HepG2 (cell line): ENCODE data around the gene PRKACA. TPM values are rescaled to one million over a fixed set of nuclear protein-coding genes. Genes with fewer than 3 reads are reported as not detected.
"Not testable (repeated sequence)": the region's sequence is repeated elsewhere in the genome, so short reads cannot be mapped to it uniquely, and the experiment has no call there.

Experiments
- ATAC-seq: fragments of 200-7000 bp; cut with Tn5 transposase; 3 replicates; pipeline ENCODE4 v1.9.1; 2020; ENCODE audit warnings: mild to moderate bottlenecking, moderate library complexity
- BruUV-seq: library from RNA; stranded (reverse); fragments of 400-500 nt; replicated peaks from 2 replicates; lab custom pipeline; 2021; lab: Mats Ljungman, UMichigan
- CTCF ChIA-PET: fragments of 300-600 bp; formaldehyde crosslinking; extraction: SDS; loops from one replicate; lab custom pipeline; 2021; ENCODE audit warnings: low total read pairs, inconsistent platforms, low intra/inter-chr PET ratio; lab: Yijun Ruan, JAX
- POLR2A ChIA-PET: fragments of 350-600 bp; sonication (Branson Sonifier 250); formaldehyde crosslinking; loops from one replicate; lab custom pipeline; 2020; ENCODE audit warnings: antibody characterized with exemption, inconsistent platforms; lab: Yijun Ruan, JAX
- DNase-seq: peaks from one replicate; pipeline ENCODE4 v3.0.0-alpha.2; 2015; ENCODE audit warnings: low spot score
- FAIRE-seq: peaks from 3 replicates; lab custom pipeline; 2011; peaks lifted over from hg19 to GRCh38; lab: Jason Lieb, UNC
- H2AFZ ChIP-seq: one replicate; pipeline ENCODE4 v1.6.1; 2011; ENCODE audit warnings: low read length, inconsistent platforms
- H3K27ac ChIP-seq: fragments of 300-600 bp; 3 replicates; pipeline ENCODE4 v1.8.0; 2011; ENCODE audit warnings: mixed run types, mild to moderate bottlenecking, mixed read lengths, low read length, inconsistent platforms; ENCODE audit not compliant: insufficient read depth; ENCODE audit errors: extremely low read length
- H3K27me3 ChIP-seq, 2 experiments: fragments of 200-600 bp in 1 of 2; 2 replicates in 1 of 2; 3 replicates in 1 of 2; pipeline versions ENCODE4 v1.6.0 to v1.8.0; 2011; ENCODE audit warnings: low read length in 2 of 2, mild to moderate bottlenecking in 2 of 2, moderate library complexity in 2 of 2, inconsistent platforms in 1 of 2; ENCODE audit not compliant: insufficient read depth in 2 of 2, control insufficient read depth in 1 of 2
- H3K36me3 ChIP-seq, 2 experiments: fragments of 200-600 bp in 1 of 2; replicated peaks in 1 of 2; 2 replicates in 1 of 2; 3 replicates in 1 of 2; pipeline versions ENCODE4 v1.5.1 to v1.8.0; 2011; ENCODE audit warnings: low read length in 2 of 2, inconsistent platforms in 1 of 2; ENCODE audit not compliant: insufficient read depth in 2 of 2, control insufficient read depth in 1 of 2
- H3K4me1 ChIP-seq: 2 replicates; pipeline ENCODE4 v1.5.1; 2012; ENCODE audit warnings: low read length, inconsistent platforms; ENCODE audit not compliant: insufficient read depth
- H3K4me2 ChIP-seq: 2 replicates; pipeline ENCODE4 v1.6.0; 2011; ENCODE audit warnings: low read depth, low read length, inconsistent platforms
- H3K4me3 ChIP-seq, 3 experiments: fragments of 200-600 bp in 1 of 3; sonication (generic), shearing (Covaris generic) in 1 of 3; replicated peaks in 1 of 3; 2 replicates each; pipeline ENCODE4 v1.5.1; 2011 to 2016; ENCODE audit warnings: low read length in 3 of 3, inconsistent platforms in 2 of 3, low read depth in 2 of 3, mild to moderate bottlenecking in 2 of 3, control low read depth in 1 of 3, mixed read lengths in 1 of 3; ENCODE audit not compliant: insufficient read depth in 1 of 3
- H3K79me2 ChIP-seq: one replicate; pipeline ENCODE4 v1.6.1; 2011; ENCODE audit warnings: low read length, inconsistent platforms; ENCODE audit not compliant: insufficient read depth
- H3K9ac ChIP-seq: 2 replicates; pipeline ENCODE4 v1.6.0; 2011; ENCODE audit warnings: mild to moderate bottlenecking, low read depth, low read length, inconsistent platforms; ENCODE audit not compliant: insufficient read depth
- H3K9me3 ChIP-seq: 2 replicates; pipeline ENCODE4 v1.5.1; 2012; ENCODE audit warnings: mild to moderate bottlenecking, low read length
- H4K20me1 ChIP-seq: 2 replicates; pipeline ENCODE4 v1.6.0; 2011; ENCODE audit warnings: inconsistent platforms, mild to moderate bottlenecking, low read length, moderate library complexity; ENCODE audit not compliant: insufficient read depth
- KDM5B ChIP-seq: sonication (generic); formaldehyde crosslinking; IDR thresholded peaks from 2 replicates; pipeline ENCODE4 v1.4.0; 2020; ENCODE audit warnings: missing genetic modification reagents, mild to moderate bottlenecking, borderline replicate concordance
- NBN ChIP-seq: fragments of 450-650 bp; conservative IDR thresholded peaks from 2 replicates; pipeline ENCODE4 v1.6.1; 2017
- ZNF121 ChIP-seq: sonication (generic); formaldehyde crosslinking; IDR thresholded peaks from 2 replicates; pipeline ENCODE4 v1.5.0; 2020; ENCODE audit warnings: mild to moderate bottlenecking, missing genetic modification reagents
- ZNF768 ChIP-seq: sonication (generic); formaldehyde crosslinking; IDR thresholded peaks from 2 replicates; pipeline ENCODE4 v1.4.0; 2020; ENCODE audit warnings: missing genetic modification reagents
- ZNF777 ChIP-seq: sonication (generic); formaldehyde crosslinking; IDR thresholded peaks from 2 replicates; pipeline ENCODE4 v1.4.0; 2020; ENCODE audit warnings: missing genetic modification reagents
- WGBS: methylation state at CpG from one replicate; pipeline ENCODE4 v1.1.6; 2017; ENCODE audit warnings: low lambda C conversion rate; 5-methylcytosine and 5-hydroxymethylcytosine counted together
- in situ Hi-C: cut with HindIII; loops from 2 replicates; pipeline ENCODE4 v1.10.0; 2017; ENCODE audit warnings: low pct_unique_long_range_greater_than_20kb; ENCODE audit not compliant: extremely low pct_ligation_motif_present
- intact Hi-C: fragments of 100-400 bp; cut with micrococcal nuclease; formaldehyde crosslinking; loops from one replicate; pipeline ENCODE4 v1.10.0; 2022; ENCODE audit not compliant: unreplicated experiment
- polyA plus RNA-seq, 8 experiments: library from polyadenylated mRNA; depleted of rRNA in 3 of 8; stranded (reverse) in 7 of 8; unstranded in 1 of 8; fragments of >200 nt; fragmentation: Illumina TruSeq in 4 of 8; extraction: Trizol in 4 of 8; gene quantifications; 2 replicates each; pipeline versions ENCODE4 v1.2.1 to v1.2.3, GENCODE V29; 2011 to 2016; ENCODE audit warnings: low read depth in 4 of 8, missing spikeins in 1 of 8, mixed read lengths in 1 of 8; ENCODE audit not compliant: insufficient read depth in 1 of 8
- total RNA-seq, 5 experiments: library from RNA; depleted of rRNA; stranded (reverse); fragments of >200 nt; fragmentation: Illumina TruSeq; extraction: Trizol; gene quantifications; 2 replicates each; pipeline ENCODE4 v1.2.3, GENCODE V29; 2016; ENCODE audit warnings: low read depth in 1 of 5

The PRKACA gene
- total and polyA plus RNA-seq, 2 of the 13 experiments (the other 11 are each of a cell fraction or from before 2014, with no cell fraction given): 11.0 to 18.2 TPM

DNA sequence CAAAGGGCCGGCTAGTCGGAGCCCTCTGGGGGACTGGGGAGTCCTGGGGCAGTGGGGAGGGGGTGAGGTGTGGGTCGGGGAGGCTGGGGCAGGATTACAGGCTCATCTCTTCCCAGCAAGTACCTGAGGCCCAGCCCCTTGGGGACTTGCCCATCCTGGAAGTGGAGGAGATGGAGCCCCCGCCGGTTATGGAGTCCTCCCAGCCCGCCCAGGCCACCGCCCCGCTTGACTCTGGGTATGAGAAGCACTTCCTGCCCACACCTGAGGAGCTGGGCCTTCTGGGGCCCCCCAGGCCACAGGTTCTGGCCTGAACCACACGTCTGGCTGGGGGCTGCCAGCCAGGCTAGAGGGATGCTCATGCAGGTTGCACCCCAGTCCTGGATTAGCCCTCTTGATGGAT lies 65.6 kb downstream of the PRKACA start:
- Histone ChIP-seq H4K20me1 (no peaks in the 10 kb centered on the region), H3K4me1 (no peaks in the 10 kb centered on the region), H3K4me2 (no peak overlapping the region), H3K9ac (no peak overlapping the region), H3K27ac (no peak overlapping the region), H2AFZ (no peak overlapping the region), H3K27me3 (no peaks in the 10 kb centered on the region), H3K4me3 (no peak overlapping the region), H3K36me3 (no peaks in the 10 kb centered on the region), H3K9me3 (peaks cover 4% of the 10 kb centered on the region), H3K79me2 (no peaks in the 10 kb centered on the region)
- in situ Hi-C loops: loop anchor here (25.0 kb wide), 1 partner anchor 290 kb away; the partner anchor contains the start of genes C19orf53 and MRI1
- FAIRE-seq (no peak), DNase-seq (no peak), ATAC-seq (no peak)
- BruUV-seq: no TSS peak
- TF ChIP-seq ZNF768 (CRISPR knock-in tag) (peak; percentile 70; the same call in 1 of the 2 replicates), KDM5B (CRISPR knock-in tag) (no peak), ZNF777 (CRISPR knock-in tag) (no peak), NBN (no peak)
- no CpG with 5 or more reads among the region's 9 CpGs for WGBS
- intact Hi-C loops: no loop called here
- POLR2A ChIA-PET: interaction anchor here (1.6 kb wide), 1 partner anchor 7 kb away, joined by 3 read pairs; no protein-coding TSS in a partner anchor
- CTCF ChIA-PET: no interaction called here

DNA sequence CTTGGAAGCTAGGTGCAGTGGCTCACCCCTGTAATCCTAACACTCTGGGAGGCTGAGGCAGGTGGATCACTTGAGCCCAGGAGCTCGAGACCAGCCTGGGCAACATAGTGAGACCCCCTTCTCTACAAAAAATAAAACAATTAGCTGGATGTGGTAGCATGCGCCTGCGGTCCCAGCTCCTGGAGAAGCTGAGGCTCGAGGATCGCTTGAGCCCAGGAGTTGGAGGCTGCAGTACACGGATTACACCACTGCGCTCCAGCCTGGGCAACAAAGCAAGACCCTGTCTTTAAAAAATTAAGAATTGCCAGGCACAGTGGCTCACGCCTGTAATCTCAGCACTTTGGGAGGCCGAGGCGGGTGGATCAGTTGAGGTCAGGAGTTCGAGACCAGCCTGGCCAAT lies 66.6 kb downstream of the PRKACA start:
- H3K27me3 ChIP-seq, H3K4me2 ChIP-seq, DNase-seq, H3K36me3 ChIP-seq, H3K9ac ChIP-seq, FAIRE-seq, CTCF ChIA-PET, H3K27ac ChIP-seq, intact Hi-C loops, H3K4me3 ChIP-seq, H4K20me1 ChIP-seq, H3K79me2 ChIP-seq, H3K4me1 ChIP-seq, BruUV-seq, H3K9me3 ChIP-seq, ATAC-seq, H2AFZ ChIP-seq: not testable (repeated sequence)
- POLR2A ChIA-PET: interaction anchor here (1.6 kb wide), 1 partner anchor 8 kb away, joined by 3 read pairs; no protein-coding TSS in a partner anchor
- in situ Hi-C loops: loop anchor here (25.0 kb wide), 1 partner anchor 289 kb away; the partner anchor contains the start of genes C19orf53 and MRI1
- 0 out of 2 replicates have a peak, but pooled peaks have one; percentile 21 for TF ChIP-seq ZNF121 (CRISPR knock-in tag)
- 96% methylated on average over 10 of the region's 11 CpGs for WGBS
